GM10847 (cell line): ENCODE measurements around the gene OLA1.

Experiments used
- POLR2A ChIP-seq: IDR thresholded peaks from 2 replicates; pipeline ENCODE4 v1.6.1; 2011; ENCODE audit not compliant: insufficient read length; ENCODE audit errors: extremely low read depth

The OLA1 gene

GRCh38 chr2:174198846-174199564 lies 49.3 kb downstream of the OLA1 start:
- TF ChIP-seq POLR2A: no peak

DNA sequence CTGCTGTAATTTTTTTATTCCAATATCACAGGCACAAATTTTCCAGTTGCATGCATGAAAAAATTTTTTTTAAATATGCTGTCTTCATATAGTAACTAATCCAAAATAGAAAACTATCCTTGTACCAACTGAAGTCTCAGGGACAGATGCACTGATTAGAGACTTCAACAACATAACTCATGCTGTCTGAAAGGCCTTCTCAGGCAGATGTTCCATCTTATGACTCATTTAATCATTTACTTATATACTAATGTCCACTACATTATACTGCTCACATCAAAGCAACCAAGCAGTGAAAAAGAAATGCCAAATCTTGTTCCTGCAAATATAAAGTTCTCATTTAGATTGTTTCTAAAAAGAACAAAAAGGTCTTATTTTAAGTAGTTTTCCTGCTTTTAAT lies 53.1 kb downstream of the OLA1 start:
- no peak for TF ChIP-seq POLR2A

DNA sequence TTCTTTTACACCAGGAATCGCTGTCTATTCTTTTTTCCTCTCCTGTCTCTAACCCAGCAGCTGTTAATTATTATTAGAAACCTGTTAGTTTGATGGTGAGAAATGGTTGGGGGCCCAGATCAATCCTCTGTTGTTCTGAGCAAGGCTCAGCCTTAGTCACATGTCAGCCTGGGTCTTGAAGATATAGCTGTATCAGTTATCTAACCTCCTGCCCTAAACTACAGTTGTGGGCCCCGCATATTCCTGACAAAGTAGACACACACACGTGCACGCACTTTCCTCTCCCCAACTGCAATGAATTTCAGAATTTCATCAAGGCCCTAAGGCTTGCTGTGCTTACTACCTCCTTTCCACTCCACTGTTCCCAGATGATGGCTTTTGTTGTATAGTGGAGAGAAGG lies 54.6 kb downstream of the OLA1 start:
- TF ChIP-seq POLR2A: no peak

DNA sequence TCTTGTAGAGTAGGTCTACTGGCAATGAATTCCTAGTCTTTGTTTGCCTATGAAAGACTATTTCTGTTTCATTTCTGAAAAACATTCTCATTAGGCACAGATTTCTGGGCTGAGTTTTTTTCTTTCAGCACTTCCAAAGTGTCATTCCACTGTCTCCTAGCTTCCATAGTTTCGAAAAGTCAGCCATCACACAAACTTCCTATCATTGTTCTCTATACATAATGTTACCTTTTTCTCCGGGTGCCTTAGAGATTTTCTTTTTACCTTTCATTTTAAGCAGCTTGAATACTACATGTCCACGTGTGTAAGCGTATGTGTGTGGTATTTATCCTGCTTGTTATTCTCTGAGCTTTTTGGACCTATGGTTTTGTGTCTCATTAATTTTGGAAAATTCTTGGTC lies 55.7 kb downstream of the OLA1 start:
- no peak for TF ChIP-seq POLR2A

- no peak for TF ChIP-seq POLR2A
Measured at GRCh38 chr2:174191342-174192074, 56.8 kb downstream of the OLA1 start.

- no peak for TF ChIP-seq POLR2A
Measured at GRCh38 chr2:174184915-174185314, 63.4 kb downstream of the OLA1 start.

GRCh38 chr2:174184504-174184903 lies 63.8 kb downstream of the OLA1 start:
- TF ChIP-seq POLR2A: no peak

DNA sequence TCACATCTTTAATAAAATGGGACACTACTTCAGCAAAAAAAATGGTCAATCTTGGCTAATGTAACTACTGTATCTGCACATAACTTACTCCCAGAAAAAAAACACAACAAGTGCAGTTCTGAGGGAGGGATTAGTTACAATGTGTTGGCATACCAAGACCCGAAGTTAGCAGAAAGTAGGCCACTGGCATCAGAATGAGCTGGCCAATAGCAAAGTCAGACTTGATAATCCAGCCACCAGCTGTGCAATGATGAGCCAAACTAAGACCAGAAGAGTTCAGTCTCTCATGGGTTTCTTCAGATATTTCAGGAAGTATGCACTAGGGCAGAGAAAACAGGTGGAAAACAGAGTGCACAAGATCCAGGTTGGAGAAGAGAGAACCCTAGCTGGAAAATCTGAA lies 65.3 kb downstream of the OLA1 start:
- no peak for TF ChIP-seq POLR2A

DNA sequence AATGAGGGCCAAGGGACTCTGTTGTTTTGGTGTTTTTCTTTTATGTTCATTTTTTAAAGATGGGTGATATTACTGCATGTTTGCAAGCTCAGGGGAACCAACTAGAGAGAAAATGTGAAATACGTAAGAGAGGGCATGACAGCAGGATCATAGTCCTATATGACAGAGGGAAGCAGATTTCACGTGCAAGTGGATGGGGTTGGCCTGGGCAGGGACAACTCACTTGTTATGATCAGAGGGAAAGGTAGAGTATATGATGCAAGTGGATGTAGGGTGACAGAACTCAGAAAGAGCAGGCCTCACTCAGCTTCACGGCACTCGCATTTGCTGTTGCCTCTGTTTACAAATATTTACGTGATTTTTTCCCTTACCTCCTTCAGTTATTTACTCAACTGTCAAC lies 67.0 kb downstream of the OLA1 start:
- no peak for TF ChIP-seq POLR2A

DNA sequence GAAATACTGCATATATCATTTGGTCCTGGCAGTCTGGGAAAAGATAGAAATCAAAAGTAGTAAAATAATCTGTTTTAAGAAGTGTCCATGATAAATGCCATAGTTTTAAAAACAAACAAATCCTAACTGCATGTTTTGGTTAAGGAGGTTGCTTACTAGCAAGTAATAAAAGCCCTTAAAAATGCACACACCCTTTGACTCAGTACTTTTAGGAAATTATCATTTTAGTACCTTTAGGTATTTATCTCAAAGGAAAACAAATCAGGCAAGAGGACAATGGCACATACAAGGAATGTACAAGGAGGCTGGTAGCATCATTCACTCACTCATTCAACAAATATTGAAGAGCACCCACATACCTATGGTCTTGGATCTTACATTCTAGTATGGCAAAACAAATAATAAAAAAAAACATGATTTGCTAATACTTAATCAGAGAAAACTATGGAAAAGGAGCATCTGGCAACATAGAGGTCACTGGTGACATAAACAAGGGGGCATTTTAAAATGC lies 67.6 kb downstream of the OLA1 start:
- no peak for TF ChIP-seq POLR2A

- no peak for TF ChIP-seq POLR2A
Measured at GRCh38 chr2:174180165-174180724, 68.1 kb downstream of the OLA1 start.

- TF ChIP-seq POLR2A: no peak
Measured at GRCh38 chr2:174177316-174177890, 70.9 kb downstream of the OLA1 start.

DNA sequence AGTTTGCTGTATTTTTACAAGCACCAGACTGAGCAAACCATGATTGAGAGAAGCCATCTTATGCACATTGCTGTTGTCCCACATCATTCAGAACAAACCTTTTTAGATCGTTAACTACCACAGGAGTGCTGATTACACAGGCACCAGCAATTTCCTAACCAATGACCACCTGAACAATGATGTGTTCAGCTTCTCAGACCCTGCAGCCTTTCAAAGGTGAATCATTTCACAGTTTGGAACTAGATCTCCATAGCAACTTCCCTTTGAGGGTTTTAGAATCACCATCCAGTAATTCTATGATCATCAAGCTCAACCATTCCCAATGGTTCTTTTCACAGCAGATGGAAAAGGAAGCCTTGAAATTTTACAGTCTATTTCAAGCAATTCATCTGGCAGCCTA lies 71.4 kb downstream of the OLA1 start:
- TF ChIP-seq POLR2A: no peak

- TF ChIP-seq POLR2A: no peak
Measured at GRCh38 chr2:174174741-174175140, 73.6 kb downstream of the OLA1 start.

DNA sequence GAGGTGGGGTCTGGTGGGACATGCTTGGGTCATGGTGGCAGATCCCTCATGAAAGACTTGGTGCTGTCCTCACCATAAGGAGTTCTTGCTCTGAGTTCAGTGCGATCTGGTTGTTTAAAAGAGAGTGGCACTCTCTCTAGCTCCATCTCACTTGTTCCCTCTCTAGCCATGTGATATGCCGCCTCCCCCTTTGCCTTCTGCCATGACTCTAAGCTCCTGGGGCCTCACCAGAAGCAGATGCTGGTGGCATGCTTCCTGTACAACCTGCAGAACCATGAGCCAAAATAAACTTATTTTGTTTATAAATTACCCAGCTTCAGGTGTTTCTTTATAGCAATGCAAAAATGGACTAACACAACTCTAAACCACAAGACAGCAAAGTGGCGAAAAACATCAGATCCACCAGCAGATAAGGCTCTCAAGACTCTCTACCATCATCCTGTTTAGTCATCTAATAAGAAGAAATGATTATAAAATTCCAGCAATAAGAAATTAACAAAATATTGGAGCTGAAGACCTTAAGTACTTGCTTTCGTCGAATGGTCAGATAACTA lies 75.5 kb downstream of the OLA1 start:
- TF ChIP-seq POLR2A: no peak
